GM19463 (cell line): Measurements from ENCODE around the gene THSD4.
"Not testable (repeated sequence)": the region's sequence is repeated elsewhere in the genome, so short reads cannot be mapped to it uniquely, and the experiment has no call there.

Experiments used
- ATAC-seq: cut with Tn5 transposase; IDR thresholded peaks from one replicate; pipeline ENCODE4 v1.9.1; 2021; ENCODE audit warnings: mild to moderate bottlenecking, moderate library complexity; ENCODE audit not compliant: unreplicated experiment

The THSD4 gene

DNA sequence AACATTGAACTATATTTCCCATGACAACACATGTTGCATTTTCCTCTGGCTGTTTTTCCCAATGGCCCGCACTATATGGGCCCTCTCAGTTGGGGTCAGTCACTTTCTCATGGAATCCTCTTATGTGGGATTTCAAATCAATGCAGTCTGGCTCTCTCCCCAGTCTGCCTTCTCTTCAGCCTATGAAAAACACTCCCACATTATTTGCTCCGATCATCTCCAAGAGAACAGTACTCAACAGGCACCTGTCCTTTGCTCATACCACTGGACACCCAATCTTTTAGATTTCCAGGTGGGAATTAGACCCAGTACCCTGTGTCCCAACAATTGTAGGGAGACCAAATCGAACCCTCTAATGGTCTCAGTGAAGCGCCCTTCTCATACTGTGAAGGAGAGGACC, 251.3 kb downstream of the THSD4 start:
- no peak for ATAC-seq

DNA sequence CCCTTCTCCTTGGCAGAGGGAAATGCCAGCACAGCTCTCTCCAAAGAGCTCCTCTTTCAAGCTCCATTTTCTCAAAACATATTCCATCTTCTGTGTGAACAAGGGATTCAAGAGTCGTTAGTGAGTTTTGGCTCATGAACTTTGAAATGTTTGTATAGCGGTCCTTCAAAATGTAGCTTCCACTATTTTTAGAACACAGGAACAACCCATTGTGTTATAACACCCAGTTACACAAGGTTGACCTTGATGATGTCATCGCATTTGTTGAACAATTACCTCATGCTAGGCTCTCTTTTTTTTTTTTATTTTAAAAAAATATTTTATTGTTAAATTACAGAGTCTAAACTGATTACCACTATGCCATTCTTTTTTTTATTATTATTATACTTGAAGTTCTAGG, 251.7 kb downstream of the THSD4 start:
- no peak for ATAC-seq

DNA sequence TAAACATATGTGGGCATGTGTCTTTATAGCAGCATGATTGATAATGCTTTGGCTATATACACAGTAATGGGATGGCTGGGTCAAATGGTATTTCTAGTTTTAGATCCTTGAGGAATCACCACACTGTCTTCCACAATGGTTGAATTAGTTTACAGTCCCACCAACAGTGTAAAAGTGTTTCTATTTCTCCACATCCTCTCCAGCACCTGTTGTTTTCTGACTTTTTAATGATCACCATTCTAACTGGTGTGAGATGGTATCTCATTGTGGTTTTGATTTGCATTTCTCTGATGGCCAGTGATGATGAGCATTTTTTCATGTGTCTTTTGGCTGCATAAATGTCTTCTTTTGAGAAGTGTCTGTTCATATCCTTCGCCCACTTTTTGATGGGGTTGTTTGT, 252.5 kb downstream of the THSD4 start:
- ATAC-seq = not testable (repeated sequence)

DNA sequence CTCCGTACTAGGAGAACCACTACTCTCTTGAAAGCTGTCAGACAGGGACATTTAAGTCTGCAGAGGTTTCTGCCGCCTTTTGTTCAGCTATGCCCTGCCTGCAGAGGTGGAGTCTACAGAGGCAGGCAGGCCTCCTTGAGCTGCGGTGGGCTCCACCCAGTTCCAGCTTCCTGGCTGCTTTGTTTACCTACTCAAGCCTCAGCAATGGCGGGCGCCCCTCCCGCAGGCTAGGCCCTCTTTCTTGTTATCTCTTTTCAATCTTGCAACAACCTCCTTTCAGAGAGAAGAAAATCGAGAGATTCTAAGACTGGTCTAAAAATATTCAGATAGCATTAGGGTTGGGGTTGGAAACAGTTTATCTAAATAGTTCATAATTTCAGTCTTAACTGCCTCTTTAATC, 257.5 kb downstream of the THSD4 start:
- not testable (repeated sequence) for ATAC-seq

DNA sequence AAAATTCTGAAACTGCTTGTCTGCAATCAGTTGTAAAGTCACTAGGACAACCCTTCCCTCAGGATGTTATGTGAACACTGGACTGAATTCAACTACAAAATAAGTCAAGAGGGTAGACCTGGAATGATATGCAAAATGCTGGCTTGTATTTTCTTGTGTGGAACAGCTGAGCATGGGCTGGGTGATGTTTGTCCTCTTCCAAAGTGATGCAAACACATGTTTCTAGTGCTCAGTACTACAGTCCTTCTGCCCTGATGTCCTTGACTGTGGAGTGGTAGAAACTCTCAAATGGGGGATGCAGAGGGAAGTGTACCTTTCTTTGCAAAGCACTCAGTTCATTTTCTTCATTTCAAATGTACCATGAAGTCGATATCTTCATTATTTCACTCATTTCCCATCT, 258.6 kb downstream of the THSD4 start:
- ATAC-seq = no peak

DNA sequence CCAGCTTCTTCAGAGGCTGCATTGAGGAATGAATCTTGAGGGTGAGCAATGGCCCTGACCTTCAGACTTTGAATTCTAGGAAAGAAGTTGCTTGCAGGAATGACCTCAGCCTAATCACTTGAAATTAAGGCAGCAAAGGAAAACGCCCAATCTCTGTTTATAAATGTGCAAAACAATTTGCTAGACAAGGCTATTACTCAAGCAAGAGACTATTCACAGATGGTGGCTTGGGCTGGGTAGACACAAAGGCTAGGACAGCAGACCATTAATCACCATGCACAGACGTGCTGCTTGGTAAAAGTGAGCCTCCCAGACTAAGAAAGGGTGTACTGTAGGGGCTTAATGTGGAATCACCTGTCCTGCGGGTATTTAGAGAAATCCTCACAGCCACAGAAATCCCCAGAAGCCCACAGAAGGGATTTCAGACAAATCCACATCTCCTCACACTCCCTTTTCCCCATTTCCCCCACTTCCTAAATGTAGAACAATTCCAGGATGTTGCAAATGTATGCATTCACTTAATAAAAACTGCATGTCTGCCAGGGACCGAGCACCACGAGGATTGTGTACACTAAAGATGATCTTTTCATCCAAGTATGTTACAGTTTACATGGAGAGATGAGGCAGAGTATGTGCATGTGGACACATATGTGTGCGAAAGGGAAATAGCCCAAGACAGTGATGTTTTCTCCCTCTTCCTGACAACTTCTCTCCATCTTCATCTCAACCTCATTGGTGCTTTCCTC, 259.5 kb downstream of the THSD4 start:
- no peak for ATAC-seq

DNA sequence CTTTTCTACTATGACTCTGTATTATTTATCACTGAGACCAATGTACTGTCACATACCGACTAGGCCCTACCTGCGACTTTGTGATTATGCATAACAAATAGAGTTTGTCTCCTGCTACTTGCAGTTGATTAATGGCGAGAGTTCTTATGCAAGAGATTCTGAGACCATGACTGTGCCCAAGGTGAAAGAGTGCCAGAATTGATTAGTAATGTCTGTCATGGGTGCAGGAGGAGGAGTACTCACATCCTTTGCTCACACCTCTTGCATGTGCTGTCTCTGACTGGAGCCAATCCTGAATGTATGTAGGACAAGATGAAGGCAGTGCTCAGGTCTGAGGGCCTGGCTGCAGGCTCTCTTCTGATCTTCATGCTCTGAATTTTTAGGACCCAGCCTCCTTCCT, 260.7 kb downstream of the THSD4 start:
- ATAC-seq = no peak

DNA sequence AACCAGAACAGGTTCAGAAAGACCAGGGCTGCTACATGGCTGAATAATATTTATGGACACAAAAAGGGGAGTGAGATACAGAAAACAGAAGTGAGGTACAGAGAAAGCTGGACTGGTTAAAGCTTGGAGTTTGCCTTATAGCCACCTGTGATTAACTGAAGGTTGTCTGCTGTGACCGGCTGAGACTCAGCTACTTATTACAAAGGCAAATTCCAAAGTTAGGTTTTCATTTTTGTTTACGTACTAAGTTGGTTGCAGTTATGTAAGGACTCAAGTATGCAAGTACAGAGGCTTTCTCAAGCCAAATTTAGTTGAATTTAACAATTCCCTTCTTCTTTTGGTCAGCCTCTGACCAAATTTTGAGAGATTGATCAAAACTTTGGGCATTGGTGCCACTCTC, 264.6 kb downstream of the THSD4 start:
- ATAC-seq = no peak

DNA sequence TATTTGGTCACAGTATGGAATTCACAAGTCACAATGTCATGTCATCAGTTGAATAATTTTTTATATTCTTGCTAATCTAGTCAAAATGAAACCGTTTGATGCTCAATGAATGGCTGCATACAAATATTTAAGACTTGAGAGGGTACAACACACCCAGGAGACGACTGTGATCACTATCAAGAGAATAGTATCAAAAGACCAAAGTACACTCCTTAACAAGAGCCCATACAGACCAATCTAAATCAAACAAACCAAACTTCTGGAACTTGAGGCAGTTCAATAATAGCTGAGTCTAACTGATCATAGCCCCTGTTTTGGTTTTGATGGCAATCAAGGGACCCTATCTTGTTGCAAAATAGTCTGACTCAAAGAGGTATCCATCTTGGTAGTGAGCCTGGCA, 265.1 kb downstream of the THSD4 start:
- no peak for ATAC-seq

DNA sequence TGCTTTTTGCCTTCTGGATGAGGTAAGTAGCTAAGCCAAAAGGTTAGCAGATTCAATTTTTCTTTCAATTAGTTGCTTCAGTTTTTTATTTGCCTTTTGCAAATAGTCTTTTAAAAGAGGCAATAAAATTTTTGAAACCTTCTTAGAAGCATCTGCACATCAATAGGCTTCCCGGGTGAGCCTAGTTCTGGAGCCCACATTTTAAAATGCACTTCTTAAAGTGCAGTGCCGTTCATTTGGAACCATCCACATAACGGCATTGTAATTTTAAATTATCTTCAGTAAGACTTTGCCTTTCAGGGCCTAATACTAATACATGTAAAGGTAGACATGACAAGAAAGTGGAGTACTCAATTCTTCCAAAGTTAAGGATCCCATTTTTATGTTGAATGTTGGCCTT, 269.2 kb downstream of the THSD4 start:
- no peak for ATAC-seq

DNA sequence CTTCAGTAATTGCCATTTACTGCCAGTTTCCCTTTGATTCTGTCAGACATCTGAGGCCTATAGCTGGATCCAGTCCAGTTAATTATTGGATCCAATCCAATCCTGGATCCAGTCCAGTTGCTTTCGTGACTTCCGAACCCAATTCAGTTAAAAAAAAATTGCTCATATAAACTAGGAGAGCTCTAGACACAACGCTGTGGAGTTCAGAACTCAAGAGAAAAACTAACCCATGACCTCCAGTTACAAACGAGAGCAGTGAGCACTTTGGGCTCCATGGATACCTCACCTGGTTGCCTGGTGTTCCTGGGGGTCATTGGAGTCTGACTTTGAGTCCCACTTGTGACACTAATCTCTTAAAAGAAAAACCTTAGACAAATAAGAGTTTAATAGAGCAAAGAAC, 269.8 kb downstream of the THSD4 start:
- no peak for ATAC-seq

DNA sequence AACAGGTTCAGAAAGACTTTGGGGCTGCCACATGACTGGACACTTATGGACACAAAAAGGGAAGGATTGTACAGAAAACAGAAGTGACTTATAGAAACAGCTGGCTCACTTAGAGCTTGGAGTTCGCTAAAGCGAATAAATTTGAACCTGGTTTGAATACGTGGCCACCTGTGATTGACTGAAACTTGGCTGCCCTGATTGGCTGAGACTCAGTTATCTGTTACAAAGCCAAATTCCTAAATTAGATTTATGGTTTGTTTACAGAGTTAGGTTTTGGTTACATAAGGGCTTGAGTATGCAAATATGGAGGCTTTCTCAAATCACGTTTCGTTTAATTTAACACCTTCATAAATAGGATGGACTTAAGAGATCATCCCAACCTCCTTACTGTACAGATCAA, 270.2 kb downstream of the THSD4 start:
- no peak for ATAC-seq

DNA sequence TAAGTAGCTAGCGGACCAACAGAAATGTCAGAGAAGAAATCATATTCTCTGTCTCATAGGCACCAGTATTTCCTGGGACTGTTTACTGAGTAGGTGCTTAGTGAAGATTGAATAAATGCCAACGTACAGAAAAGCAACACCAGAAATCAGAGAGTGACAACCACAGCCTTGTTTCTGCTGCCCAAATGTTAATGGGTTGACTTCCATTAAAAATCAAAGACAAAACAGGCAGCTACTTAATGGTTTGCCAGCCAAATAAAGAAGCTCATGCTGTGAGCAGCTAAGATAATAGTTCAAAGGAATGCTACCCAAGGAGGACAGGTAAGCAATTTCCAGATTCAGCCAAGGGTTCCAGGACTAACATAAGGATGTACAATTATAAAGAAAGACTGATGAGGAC, 270.7 kb downstream of the THSD4 start:
- ATAC-seq = no peak

DNA sequence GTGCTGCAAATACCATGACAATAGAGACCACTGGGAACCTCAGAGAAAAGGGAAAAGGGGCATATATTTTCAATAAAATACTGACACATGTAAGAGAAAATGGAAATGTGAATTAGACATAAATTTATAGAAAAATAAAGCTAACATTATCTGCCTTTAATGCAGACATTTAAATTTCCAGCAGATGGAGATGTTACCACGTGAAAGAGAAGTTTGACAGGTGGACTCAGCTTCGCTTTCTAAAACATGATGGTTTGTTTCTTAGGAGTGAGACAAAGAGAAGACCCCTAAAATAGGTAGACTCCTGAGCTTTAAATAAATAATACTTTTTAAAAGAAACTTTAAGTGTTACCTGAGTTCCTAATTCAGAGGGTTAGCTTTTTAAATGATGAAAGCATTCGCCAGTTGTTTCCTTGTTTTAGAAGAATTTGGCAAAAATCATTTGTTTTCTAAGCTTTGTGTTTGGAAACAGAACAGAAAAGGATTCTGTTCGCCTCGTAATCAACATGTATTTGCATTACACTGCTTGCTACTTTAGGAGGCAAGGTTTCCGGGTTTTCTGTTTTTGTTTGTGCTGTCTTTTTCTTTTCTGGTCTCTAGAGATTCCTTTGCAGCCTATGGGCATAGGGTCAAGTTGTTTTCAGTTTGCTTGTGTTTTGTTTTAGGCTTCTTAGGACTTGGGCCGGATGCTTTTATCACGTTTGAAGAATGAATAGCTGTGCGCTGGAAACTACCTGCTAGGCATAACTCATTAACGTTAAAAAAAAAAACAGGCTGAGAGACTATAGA, 271.4 kb downstream of the THSD4 start:
- no peak for ATAC-seq

DNA sequence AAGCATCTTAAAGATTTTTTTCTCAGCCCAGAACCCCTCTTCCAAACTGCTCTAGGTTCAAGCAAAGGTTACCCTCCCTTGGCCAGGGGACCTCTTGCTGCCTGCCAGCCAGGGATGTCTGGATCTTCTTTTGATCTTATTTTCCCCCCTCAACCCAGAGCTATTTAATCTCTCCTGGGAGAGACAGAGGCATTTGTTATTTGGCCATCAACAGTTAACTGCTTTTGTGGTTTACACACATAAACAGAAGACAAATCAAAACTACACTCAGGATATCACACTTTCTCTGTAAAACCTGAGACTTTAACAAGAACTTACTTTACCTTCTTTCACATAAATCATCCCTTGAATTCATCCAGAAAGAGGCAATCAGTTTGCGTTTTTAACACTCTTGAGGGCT, 272.5 kb downstream of the THSD4 start:
- no peak for ATAC-seq

DNA sequence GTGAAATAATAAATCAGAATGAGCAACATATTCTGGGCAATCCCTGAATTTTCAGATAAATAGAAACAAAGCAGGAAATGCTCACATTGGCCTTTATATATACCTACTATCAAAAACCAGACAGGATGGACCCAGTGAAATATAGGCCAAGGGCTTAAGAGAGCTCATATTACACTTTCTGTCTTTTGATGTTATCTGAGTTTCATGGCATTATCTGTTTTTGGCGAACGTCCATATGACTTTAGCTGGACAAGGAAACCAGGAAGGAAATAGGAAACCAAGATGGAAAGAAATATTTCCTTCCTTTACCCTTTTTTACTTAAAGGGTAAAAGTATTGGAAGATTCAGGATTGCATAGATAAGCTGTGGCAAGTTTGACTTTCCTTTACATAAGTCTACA, 274.8 kb downstream of the THSD4 start:
- no peak for ATAC-seq

DNA sequence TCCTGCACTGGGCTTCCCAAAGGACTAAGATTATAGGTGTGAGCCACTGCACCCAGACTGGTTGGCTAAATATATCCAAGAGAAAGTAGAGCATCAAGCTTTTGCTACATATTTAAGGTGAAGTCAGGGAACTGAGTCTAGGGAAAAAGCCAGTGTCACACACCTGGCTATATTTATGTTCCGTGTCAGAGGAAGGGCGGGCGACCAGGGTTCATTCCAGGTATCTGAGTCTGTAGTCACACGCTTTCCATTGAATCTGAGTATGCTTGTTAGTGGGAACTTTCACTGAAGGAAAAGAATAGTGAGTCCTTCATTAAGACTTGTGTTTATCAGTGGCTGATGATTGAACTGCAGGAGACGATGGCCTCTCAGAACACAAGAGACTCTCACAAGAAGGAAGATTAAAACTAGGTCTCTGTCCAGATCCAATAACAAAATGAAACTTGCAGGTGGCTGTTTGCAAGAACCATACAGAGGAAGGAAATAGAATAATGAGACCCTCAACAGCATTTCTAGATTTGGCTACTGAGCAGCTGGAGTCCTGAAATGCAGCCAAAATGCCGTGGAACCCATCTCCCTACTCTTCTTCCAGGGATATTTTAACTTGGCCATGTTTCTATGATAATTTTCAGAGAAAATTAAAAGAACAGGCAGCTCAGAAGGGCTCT, 276.3 kb downstream of the THSD4 start:
- ATAC-seq = no peak

DNA sequence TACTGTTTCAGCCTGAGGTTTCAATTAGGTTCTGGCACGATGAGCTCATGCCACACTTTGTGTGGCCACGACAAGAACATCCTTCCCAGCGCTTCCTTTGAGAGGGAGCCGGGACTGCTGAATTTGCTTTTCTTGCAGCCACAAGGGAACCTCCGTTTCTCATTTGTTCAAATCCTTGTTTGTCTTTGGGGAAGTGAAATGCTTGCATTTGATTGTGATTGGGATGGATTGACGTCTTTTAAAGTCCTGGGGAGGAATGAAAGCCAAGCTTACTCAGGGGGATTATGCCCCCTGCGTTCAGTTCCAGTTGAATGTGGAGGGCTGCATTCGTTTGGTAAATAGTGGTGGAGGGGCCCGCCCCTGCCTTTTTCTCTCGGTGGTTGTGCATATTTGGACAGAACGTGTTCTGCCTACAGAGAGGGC, 277.6 kb downstream of the THSD4 start:
- no peak for ATAC-seq

DNA sequence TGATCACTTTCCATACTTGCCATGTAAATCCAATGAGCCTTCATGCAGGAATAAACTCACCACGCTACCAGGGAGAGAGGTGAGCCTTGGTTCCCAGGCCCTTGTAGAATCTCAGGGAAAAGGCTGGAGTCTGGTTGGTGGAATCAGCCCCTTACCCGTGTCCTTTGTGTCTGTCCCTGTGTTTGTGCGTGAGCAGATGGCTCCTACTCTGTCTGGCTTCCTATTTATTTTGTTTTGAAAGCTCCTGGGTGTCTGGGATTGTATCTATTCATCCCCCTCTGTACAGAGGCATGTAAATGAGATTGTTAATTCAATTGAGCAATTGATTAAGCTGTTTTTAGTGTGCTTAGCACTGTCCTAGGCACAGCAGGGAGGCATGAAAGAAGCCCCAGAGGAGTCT, 278.1 kb downstream of the THSD4 start:
- ATAC-seq = no peak

DNA sequence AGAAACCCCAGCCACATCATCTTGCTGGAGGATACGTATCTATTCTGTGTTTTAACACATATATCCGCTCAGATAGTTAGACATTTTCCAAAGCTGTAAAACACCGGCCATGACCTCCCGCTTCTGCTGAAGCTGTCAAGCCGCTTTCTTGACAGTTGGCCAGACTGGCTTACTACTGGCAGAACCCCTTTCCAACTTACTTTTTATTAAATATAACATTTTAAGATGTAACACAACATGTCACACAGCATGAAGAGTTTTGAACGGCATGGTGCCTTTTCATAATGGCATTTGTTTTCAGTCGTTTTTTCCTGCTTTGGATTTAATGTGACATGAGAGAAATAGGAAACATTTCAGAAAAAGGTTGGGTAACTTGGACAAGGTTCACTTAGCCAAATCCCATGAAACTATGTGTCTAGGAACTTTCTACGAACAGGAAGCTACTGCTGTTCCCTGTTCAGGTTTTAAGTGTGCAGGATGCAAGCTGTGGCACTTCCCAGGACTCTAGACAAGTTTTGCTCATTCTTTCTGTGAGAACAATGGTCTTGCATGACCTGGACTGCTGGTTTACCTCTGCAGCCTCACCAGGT, 281.4 kb downstream of the THSD4 start:
- no peak for ATAC-seq

DNA sequence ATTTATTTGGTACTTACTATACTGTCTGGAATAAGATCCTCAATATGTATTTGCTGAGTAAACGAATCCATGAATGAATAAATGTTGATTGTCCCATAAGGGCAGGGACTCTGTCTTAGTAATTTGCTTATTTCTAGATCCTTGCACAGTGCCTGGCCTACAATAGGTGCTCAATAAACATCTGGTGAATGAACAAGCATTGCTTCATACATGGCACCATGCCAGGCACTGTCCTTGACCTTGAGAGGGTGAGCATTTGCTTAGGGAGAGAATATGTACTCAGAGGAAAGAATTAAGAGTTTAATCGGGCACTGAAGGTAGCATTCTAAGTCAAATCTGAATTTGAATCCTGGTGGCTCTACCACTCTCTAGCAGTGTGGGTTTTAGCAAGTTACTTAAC, 282.1 kb downstream of the THSD4 start:
- ATAC-seq = no peak

DNA sequence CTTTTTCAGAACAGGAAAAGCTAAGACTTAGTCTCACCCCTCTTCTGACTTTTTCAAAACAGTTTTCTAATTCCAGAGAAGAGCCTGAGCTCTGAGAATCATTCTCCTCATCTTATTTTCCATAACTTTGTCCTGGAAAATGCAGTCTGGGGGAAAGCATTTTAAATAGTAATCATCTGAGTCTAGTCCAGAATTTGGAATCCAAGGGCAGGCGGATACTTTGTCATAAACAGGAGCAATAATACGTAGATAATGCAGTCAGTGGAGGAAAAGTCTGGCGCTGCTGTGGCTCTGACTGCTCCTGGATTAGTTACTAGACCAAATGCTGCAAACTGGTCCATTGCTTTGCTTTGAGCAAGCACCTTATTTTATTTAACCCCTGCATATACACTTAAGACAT, 285.0 kb downstream of the THSD4 start:
- no peak for ATAC-seq
